ENCODE measurements around the gene SPAG7. TPM values are rescaled to one million over a fixed set of nuclear protein-coding genes. Genes with fewer than 3 reads are reported as not detected.

The SPAG7 gene
- total and polyA plus RNA-seq, 2 of the 8 experiments (the other 6 are each of a cell fraction or from before 2014, with no cell fraction given), result 74.2 to 81.9 TPM

DNA sequence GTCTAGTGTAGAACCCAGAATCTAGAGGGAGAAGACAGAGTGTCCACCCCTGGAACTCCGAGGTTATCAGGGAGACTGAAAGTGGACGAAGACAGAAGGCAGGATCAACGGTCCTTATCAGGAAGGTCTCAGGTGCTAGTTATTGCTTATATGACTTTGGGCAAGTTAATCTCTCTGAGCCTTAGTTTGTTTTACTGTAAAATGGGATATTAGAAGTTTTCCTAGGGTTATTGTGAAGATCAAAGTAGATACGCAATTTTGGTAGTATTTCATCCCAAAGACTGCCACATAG lies 26.4 kb downstream of the SPAG7 start (continued):
- TF ChIP-seq, protein P1, sequence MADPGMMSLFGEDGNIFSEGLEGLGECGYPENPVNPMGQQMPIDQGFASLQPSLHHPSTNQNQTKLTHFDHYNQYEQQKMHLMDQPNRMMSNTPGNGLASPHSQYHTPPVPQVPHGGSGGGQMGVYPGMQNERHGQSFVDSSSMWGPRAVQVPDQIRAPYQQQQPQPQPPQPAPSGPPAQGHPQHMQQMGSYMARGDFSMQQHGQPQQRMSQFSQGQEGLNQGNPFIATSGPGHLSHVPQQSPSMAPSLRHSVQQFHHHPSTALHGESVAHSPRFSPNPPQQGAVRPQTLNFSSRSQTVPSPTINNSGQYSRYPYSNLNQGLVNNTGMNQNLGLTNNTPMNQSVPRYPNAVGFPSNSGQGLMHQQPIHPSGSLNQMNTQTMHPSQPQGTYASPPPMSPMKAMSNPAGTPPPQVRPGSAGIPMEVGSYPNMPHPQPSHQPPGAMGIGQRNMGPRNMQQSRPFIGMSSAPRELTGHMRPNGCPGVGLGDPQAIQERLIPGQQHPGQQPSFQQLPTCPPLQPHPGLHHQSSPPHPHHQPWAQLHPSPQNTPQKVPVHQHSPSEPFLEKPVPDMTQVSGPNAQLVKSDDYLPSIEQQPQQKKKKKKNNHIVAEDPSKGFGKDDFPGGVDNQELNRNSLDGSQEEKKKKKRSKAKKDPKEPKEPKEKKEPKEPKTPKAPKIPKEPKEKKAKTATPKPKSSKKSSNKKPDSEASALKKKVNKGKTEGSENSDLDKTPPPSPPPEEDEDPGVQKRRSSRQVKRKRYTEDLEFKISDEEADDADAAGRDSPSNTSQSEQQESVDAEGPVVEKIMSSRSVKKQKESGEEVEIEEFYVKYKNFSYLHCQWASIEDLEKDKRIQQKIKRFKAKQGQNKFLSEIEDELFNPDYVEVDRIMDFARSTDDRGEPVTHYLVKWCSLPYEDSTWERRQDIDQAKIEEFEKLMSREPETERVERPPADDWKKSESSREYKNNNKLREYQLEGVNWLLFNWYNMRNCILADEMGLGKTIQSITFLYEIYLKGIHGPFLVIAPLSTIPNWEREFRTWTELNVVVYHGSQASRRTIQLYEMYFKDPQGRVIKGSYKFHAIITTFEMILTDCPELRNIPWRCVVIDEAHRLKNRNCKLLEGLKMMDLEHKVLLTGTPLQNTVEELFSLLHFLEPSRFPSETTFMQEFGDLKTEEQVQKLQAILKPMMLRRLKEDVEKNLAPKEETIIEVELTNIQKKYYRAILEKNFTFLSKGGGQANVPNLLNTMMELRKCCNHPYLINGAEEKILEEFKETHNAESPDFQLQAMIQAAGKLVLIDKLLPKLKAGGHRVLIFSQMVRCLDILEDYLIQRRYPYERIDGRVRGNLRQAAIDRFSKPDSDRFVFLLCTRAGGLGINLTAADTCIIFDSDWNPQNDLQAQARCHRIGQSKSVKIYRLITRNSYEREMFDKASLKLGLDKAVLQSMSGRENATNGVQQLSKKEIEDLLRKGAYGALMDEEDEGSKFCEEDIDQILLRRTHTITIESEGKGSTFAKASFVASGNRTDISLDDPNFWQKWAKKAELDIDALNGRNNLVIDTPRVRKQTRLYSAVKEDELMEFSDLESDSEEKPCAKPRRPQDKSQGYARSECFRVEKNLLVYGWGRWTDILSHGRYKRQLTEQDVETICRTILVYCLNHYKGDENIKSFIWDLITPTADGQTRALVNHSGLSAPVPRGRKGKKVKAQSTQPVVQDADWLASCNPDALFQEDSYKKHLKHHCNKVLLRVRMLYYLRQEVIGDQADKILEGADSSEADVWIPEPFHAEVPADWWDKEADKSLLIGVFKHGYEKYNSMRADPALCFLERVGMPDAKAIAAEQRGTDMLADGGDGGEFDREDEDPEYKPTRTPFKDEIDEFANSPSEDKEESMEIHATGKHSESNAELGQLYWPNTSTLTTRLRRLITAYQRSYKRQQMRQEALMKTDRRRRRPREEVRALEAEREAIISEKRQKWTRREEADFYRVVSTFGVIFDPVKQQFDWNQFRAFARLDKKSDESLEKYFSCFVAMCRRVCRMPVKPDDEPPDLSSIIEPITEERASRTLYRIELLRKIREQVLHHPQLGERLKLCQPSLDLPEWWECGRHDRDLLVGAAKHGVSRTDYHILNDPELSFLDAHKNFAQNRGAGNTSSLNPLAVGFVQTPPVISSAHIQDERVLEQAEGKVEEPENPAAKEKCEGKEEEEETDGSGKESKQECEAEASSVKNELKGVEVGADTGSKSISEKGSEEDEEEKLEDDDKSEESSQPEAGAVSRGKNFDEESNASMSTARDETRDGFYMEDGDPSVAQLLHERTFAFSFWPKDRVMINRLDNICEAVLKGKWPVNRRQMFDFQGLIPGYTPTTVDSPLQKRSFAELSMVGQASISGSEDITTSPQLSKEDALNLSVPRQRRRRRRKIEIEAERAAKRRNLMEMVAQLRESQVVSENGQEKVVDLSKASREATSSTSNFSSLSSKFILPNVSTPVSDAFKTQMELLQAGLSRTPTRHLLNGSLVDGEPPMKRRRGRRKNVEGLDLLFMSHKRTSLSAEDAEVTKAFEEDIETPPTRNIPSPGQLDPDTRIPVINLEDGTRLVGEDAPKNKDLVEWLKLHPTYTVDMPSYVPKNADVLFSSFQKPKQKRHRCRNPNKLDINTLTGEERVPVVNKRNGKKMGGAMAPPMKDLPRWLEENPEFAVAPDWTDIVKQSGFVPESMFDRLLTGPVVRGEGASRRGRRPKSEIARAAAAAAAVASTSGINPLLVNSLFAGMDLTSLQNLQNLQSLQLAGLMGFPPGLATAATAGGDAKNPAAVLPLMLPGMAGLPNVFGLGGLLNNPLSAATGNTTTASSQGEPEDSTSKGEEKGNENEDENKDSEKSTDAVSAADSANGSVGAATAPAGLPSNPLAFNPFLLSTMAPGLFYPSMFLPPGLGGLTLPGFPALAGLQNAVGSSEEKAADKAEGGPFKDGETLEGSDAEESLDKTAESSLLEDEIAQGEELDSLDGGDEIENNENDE (IDR thresholded peaks at IDR 0.05; ENCODE audit: insufficient replicate concordance, low read length), result no peak
